Mammary epithelial cell (primary cell): ENCODE data around the gene ATP5F1E.

Source experiments
- CTCF ChIP-seq, 2 donors: IDR thresholded peaks in 1 of 2; conservative IDR thresholded peaks in 1 of 2; 2 replicates each; pipeline ENCODE4 v1.5.1; 2011 to 2012; ENCODE audit warnings: inconsistent platforms in 2 of 2, low read length in 2 of 2, mild to moderate bottlenecking in 2 of 2, control low read depth in 1 of 2, low read depth in 1 of 2; ENCODE audit not compliant: insufficient read depth in 1 of 2; ENCODE audit errors: extremely low read depth in 1 of 2
- EZH2 ChIP-seq: IDR thresholded peaks from 2 replicates; pipeline ENCODE4 v1.6.1; 2012; ENCODE audit warnings: low read length, inconsistent platforms, borderline replicate concordance

DNA sequence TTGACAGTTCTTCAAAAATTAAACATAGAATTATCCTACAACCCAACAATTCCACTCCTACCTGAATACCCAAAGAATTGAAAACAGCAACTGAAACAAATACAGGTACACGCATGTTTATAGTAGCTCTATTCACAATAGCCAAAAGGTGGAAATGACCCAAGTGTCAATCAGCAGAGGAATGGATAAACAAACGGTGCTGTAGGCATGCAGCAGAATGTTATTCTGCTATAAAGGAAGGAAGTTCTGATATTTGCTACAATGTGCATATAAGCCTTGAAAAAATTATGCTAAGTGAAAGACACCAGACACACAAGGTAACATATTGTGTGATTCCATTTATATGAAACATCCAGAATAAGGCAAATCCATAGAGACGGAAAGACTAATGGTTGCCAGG, 48.9 kb upstream of the ATP5F1E start:
- TF ChIP-seq EZH2 (no peak), CTCF (conservative IDR thresholded peaks at IDR 0.05 in 1 of 2, IDR thresholded peaks at IDR 0.05 in 1 of 2; ENCODE audit: extremely low read depth in 1 of 2, insufficient read depth in 1 of 2, low read depth in 1 of 2, low read length in 2 of 2) (no peak)
